Muscle of back (tissue), 13 donors: ENCODE measurements around the gene ATOH7. TPM values are rescaled to one million over a fixed set of nuclear protein-coding genes. Genes with fewer than 3 reads are reported as not detected.
"Not testable (repeated sequence)": the region's sequence is repeated elsewhere in the genome, so short reads cannot be mapped to it uniquely, and the experiment has no call there.

Experiments used
- DNase-seq, 3 donors: peaks; one replicate each; pipeline versions ENCODE4 v3.0.0 to v3.0.0-alpha.2; 2013
- long read RNA-seq, 9 donors: transcript quantifications; one replicate each; lab custom pipeline, GENCODE V29; 2026
- polyA plus RNA-seq, 10 donors: library from polyadenylated mRNA; unstranded; fragments of 120-200 nt; gene quantifications; one replicate each; pipeline ENCODE4 v1.2.1, GENCODE V29; 2013; ENCODE audit not compliant: insufficient read length in 10 of 10

The ATOH7 gene
- polyA plus RNA-seq: under 1 TPM in 4 of 10 donors, not detected in 6; 0.08 to 0.21 (median 0.14) TPM
- long read RNA-seq, donor 1: 0 reads
- long read RNA-seq, donor 2: 0 reads
- long read RNA-seq, donor 3: 0 reads
- long read RNA-seq, donor 4: 0 reads
- long read RNA-seq, donor 5: 0 reads
- long read RNA-seq, donor 6, partial matches to known transcripts: 0 of 1 reads
- long read RNA-seq, donor 6, other reads (novel, unspliced or antisense): 0 of 1 reads
- long read RNA-seq, donor 7: 0 reads
- long read RNA-seq, donor 8: 0 reads
- long read RNA-seq, donor 9: 0 reads

DNA sequence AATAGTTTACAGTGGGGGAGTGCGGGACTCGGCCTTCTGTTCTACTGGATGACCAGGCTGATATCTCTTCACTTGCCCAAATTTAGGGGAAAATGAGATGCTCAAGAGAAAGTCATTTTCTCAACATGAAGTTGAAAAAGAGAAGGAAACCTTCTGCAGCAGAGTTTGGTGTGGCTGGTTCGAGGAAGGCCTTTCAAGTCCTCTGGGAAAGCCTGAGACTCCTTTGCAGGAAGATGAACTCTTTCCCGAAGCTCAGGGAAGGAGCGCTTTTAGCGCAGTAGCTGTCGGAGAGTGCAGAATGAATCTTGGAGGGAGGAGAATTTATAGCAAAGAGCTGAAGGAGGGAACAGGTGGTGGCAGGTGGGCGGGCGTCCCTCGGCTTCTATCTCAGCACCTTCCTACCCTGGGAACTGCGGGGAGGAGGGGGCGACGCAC is at the start of gene ATOH7:
Gene ATOH7 (minus strand): TSS at position 297 of the 435 bp plus-strand sequence. CDS start 436 bp downstream, outside the sequence.
- no peak for DNase-seq

DNA sequence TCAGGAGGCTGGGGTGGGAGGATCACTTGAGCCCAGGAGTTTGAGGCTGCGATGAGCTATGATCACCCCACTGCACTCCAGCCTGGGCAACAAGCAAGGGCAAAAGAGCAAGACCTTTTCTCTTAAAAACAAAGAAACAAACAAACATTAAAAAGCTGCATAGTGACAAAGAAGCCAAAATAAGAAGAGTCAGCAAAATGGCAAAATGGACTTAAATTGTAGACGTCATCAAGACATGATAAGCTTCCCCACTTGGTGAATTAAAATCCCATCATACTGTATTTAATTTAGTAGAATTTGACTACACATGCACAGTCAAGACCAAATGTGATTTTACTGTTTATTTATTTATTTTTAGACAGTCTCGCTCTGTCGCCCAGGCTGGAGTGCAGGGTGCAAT is 48.8 kb upstream of the ATOH7 start:
- no peak for DNase-seq

DNA sequence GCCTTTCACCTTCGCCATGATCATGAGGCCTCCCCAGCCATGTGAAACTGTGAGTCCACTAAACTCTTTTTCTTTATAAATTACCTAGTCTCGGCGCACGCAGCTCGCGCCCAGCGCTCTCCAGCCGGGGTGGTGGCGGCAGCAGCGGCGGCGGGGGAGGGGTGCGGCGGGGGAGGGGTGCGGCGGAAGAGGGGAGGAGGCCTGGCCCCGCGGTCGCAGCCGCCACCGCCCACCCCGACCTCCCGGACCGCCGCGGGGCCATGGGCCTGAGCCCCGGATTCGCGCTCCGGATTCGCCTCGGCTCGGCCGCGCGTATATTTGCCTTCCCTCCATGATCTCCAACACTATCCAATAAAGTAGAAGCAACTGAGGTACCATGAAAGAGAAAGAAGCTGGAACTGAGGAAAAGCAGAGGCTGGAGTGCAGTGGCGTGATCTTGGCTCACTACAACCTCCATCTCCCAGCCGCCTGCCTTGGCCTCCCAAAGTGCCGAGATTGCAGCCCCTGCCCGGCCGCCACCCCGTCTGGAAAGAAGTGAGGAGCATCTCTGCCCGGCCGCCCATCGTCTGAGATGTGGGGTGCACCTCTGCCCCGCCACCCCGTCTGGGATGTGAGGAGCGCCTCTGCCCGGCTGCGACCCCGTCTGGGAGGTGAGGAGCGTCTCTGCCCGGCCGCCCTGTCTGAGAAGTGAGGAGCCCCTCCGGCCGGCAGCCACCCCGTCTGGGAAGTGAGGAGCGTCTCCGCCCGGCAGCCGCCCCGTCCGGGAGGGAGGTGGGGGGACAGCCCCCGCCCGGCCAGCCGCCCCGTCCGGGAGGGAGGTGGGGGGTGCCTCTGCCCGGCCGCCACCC is 47.2 kb upstream of the ATOH7 start:
- not testable (repeated sequence) for DNase-seq

DNA sequence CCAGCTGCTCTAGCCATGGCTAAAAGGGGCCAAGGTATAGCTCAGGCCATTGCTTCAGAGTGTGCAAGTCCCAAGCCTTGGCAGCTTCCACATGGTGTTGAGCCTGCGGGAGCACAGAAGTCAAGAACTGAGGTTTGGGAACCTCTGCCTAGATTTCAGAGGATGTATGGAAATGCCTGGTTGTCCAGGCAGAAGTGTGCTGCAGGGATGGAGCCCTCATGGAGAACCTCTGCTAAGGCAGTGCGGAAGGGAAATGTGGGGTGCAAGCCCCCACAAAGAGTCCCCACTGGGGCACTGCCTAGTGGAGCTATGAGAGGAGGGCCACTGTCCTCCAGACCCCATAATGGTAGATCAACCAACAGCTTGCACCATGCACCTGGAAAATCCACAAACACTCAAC is 45.9 kb upstream of the ATOH7 start:
- not testable (repeated sequence) for DNase-seq

DNA sequence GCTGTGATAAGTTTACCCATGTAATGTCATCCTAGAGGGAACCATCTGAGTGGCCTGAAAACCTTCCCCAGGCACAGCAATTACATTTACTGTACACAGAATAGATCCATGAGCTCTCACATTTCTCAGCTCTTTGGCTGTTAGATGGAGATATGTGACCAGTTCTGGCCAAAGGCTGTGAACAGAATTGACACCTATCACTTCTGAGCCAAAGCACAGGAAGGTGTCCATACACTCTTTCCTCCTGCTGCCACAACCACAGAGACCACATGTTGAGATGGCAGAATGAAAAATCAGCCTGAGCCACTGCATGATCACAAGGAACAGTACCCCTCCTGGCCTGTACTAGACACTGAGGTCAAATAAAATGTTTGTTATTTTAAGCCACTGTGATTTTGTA is 44.3 kb upstream of the ATOH7 start:
- no peak for DNase-seq

DNA sequence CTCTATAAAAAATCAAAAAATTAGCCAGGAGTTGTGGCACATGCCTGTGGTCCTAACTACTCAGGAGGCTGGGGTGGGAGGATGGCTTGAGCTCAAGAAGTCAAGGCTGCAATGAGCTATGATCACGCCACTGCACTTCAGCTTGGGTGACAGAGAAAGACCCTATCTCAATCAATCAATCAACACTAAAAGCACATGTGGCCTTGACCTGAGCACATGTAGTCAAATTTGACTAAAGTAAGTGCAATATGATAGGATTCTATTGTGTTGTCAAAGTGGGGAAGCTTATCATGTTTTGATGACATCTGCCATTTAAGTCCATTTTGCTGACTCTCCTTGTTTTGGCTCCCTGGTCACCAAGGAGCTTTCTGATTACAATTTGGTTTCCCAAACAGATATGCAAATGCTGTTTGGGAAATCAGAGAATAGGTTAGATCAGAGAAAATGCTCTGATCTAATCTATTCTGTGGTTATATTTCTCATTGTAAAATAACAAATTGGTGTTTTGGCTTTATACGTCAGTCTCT is 43.8 kb upstream of the ATOH7 start:
- no peak for DNase-seq

DNA sequence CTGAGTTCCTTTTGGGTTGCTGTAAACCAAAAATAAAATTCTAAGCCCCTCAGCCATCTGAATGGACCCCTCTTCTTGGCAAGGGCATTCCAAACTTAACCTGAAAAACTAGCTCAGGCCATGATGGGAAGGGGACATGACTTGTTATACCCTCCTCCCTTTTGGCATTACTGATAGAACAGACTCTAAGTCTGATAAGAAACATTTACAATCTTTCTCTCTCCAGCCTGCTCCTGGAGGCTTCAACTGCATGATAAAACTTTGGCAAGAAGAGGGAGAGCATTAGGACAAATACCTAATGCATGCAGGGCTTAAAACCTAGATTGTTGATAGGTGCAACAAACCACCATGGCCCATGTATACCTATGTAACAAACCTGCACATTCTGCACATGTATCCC is 40.9 kb upstream of the ATOH7 start:
- DNase-seq: no peak

DNA sequence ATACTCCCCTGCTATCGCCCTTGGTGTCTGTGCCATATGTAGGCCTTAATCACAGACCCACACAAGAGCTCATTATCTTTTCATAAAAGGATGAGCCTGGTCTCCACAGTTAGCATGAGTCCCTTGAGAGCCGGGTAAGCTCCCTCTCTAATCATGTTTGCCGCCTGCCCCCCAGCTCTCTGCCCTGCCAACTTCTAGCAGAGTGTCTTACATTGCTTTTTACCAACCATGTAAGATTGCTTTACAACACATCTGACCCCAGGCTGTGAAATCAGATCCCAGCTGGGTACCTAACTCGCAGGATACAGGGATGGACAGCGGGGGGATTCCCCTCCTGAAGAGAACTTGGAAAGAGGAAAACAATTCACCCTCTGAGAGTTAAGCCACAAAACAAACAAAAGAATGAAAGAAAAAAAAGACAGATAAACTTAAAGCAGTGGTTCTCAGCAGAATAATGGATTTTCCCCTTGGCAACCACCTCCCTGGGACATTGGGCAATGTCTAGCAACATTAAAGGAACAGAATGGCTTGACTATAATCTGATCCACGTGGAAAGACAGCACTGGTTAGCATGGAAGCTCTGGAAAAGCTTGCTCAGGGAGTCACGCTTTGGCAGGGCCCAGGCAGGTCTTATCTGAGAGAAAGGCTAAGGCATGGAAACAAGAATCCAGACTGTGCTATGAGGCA is 39.4 kb upstream of the ATOH7 start:
- peak in 2 of 3 donors; percentile 3 to 20 for DNase-seq

DNA sequence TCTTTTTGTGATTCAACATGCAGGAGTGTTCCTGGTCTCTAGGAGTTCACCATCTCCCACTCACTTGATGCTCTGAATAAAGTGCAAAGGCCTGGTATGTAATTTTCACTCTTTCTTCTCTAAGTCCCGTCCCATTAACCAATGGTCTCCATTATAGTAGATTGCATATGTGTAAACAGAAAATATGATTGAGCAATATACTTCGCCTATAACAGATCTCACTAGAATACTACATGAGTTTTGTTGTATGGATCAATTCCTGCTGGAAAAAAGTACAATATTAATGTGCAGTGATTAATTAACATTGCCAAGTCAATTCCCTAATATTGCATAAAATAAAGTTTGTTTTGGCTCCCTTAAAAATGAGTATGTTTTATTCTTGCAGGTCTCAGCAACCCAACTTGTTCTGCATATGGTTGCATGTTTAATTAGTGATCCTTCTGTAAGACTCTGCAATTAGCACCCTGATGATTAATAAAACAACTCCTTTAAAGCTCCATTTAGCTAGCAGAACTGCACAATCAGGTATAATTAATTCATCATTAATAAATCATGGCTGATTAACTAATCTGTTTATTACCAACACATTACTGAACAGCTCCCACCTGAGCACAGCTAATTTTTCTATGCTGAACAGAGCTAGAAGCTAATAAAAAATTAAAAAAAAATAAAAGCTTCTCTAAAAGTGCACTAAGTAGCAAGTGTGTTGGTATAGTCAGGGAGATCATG is 37.8 kb upstream of the ATOH7 start:
- DNase-seq: no peak

DNA sequence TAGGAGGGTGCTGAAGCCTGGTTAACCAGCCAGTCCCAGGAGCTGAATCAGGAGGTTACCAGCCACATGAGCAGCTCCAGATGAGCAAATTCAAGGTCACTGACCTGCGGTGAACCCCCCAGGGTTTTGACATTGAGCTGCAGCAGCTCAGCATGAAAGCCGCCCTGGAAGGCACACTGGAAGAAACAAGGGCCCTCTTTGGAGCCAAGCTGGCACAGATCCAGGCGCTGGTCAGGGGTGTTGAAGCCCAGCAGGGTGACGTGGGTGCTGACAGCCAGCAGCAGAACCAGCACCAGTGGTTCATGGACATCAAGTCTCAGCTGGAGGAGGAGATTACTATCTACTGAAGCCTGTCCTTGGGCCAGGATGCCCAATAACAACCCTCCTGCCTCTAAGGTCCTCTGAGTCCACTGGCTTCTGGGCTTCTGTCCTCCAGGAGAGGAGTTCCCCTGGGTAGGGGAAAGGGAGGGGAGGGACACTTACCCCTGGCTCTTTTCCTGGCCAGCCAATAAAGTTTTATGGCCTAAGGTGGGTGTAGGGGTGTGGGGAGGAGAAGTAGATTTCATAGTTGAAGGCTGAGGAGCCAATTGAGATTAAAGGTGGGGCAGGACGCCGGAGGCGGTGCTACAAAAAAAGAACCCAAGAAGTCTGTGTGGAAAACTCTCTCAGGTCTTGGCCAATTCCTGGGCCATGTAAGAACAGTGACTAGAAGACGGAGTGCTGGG is 29.4 kb upstream of the ATOH7 start:
- DNase-seq: no peak

DNA sequence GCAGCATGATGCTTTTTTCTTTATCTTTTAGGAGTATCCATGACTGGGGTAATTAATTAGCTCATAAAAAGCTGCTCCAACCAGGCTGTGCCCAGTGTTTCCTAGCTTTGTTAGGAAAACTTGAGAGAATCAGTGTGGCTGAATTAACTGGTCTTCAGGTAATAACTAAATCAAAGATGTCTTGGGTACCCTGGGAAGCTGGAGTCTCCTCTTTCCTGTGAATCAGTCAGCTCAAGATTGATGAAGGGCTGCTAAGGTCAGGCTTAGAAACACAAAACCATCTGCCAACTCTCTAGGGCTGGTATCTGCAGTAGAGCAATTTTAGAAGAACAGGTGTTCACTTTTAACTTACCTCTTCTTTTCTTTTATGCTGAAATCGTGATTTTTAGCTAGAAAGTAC is 21.4 kb upstream of the ATOH7 start:
- DNase-seq: no peak

DNA sequence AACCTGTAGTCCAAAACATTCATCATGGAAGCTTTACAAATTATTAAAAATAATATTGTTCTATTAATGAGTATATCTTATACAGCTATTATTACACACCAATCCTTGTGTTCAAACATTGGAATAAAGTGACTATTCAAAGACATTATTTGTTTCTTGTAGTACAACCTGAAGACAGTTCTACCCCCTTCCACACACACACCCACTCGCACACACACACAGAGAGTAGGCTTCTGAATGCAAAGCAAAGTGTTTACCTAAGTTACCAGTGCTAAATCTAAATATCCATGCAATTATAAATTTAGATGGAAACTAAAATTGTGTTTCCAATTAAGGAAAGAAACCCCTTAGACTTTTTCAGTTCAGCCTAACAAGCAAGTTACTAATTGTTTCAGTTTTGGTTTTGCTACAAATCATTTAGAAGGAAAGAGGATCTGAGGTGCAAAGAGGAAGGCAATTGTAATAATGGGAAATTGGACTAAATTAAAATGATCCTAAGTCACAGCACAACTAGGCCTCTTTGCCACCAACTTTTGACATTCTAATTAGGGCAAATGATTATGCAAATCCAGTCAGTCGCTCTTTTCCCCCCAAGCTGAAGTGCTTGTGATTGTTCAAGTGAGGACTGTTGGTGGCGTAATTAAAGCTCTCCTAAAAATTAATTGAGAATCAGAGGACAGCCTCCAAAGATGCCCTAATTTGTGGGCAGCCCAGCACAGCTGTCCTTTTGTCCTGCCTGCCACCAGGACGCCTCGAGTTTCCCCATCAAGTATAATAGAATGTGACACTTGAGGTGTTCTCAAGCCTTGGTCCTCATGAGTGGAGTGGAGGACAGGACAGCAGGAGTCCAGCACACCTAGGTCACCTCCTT is 19.9 kb upstream of the ATOH7 start:
- no peak for DNase-seq

DNA sequence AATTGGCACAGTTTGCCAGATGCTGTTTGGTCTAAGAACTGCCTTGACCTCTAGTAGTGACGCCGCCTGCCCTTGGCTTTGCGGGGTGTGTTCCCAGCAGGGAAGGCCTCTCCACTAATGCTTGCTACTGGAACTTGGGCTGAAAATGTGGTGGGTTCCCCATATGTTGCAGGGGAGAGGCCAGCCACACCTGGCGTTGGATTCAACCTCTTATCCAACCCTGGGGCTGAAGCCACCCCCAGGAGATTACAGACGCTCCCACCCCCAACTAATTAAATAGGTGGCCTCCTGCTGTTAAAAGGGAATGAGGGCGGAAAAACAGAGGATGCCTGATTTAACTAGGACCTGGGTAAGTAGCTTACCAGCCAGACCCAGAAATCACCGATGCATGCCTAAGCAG is 19.2 kb upstream of the ATOH7 start:
- DNase-seq: no peak

DNA sequence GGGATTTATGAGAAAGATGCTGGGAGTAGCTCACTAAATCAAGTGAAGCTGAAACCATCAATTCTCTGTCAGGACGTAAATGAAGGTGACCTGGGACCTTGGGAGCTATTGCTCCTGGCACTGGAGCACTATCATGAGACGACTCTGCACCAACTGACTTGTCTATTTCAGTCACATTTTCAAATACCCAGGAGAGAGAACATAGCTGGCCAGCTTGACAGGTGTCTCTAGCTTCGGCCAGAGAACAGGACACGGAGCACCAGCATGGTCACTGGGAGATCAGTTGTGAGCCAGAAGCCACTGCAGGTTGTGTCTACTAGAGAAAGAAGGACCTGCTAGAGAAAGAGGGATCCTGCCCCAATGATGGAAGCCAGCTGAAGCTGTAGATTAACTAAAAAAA is 17.4 kb upstream of the ATOH7 start:
- DNase-seq: no peak

DNA sequence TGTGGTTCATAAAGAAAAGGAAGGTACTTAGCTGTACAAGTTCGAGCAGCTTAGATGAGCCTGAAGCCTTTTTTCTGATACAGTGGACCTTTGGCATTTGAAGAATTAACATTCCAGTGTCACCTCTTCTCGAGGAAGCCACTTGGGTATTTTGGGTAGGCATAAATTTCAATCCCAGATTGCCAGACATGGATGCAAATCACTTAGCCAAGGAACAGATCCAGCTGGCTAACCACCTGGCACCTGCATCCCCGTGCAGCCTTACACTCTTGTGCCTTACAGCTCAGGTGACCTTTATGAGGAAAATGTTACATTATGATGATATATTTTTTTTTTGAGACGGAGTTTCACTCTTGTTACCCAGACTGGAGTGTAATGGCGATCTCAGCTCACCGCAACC is 16.0 kb upstream of the ATOH7 start:
- DNase-seq: no peak

DNA sequence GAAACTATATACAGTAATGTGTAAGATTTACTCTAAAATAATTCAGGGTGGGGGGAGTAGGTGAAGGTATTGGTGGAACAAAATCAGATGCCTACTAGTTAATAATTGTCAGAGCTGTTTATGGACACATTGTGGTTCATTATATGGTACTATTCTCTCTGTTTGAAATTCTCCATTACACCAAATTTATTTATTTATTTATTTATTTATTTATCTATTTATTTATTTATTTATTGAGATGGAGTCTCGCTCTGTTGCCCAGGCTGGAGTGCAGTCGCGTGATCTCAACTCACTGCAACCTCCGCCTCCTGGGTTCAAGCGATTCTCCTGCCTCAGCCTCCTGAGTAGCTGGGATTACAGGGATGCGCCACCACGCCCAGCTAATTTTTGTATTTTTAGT is 14.5 kb upstream of the ATOH7 start:
- not testable (repeated sequence) for DNase-seq

DNA sequence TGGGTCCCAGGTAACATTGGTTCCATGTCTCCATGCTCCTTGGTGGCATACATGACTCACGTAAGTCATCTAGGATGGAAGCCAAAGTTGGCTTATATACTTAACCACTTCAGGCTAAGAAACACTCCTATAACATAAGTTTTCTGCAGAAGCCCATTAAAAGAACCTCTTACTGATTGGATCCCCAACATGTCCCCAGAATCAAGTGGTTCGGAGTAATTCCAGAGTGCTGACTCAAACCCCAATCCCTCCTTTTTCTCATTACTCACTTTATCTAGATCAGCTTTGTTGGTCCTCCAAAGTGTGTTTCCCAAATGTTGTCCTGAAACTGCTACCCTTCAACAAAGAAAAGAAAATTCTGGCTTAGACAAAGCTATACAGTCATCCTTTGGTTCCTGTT is 10.1 kb upstream of the ATOH7 start:
- peak in 1 of 3 donors; percentile 9 for DNase-seq

DNA sequence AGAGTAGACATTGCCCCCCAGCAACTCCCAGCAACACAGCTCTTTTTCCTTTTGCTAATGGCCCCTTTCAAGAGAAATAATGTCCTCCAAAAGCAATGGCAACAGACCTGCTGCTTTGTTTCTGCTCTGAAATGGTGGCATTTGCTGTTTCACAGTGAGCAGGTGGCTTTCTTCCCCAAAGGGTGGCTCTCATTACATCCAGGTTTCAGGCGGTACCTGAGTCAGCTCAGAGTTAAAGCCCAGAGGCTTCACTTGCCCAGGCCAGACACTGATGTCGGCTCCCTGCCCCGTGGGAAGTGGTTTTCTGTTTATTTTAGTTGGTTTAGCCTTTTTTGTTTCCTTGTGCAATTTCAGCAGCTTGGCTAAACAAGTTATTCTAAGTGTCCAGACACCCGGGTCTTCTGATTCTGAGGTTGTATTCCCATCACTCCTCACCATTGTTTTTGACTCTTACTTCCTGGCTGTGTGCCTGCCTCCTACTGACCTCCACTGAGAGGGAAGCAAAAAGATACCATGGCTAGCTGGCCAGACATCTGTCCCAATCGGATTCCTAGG is 7.8 kb upstream of the ATOH7 start:
- no peak for DNase-seq

DNA sequence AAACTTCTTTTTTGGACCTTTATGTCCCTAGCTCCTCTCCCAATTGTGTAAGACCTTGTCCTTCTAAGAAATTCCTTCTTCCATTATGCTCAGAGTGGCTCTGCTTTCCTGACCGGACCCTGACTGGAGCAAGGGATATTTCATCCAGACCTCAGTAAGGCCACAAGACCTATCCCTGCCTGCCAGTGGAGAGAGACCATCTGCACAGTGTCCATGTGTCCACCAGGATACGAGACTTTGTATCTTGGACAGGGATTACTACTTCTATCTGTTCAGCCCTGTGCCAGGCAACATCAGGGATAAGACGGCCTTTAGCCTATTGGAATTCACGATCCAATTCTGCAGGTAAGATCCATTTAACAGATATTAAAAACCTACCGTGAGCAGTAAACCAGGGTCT is 7.2 kb upstream of the ATOH7 start:
- no peak for DNase-seq

DNA sequence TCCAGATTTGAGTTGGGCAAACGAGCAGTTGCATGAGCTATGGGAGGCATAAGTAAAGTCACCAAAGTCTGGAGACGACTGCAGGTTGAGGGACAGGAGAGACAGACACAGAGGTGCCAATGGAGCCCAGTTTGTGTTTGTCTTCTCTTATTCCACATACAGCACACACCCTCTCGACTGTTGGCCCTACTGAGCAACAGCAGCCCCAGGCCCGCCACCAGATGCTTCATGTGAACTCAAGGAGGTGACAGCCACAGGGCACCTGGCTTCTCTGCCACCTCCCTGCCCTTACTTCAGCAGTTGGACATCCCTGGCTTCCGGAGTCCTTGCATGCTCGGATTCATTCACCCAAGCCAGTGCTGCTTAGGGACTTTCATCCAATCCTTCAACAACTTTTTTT is 6.5 kb upstream of the ATOH7 start:
- DNase-seq: no peak
